Measurements from ENCODE around the gene OTOF. TPM values are rescaled to one million over a fixed set of nuclear protein-coding genes. Genes with fewer than 3 reads are reported as not detected.

The OTOF gene
- polyA plus RNA-seq, 1 of the 3 experiments (the other 2 are of a cell fraction), result not detected

DNA sequence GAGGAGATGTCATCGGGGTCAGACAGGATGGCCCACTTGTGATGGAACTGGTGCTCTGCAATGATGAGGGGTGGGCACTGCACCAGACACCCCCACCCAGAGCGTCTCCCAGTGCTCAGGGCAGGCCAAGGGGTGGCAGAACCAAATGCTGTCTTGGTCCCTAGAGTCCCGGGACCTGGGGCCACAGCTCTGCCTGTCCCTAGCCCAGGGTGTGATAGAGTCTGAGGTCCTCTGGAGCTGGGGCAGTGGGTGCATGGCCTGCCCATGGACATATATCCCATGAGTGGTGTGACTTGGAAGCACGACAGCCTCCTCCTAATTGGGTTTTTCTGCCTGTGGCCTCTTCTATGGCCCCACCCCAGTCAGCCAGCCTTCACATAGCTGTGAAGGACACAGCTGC, 6.7 kb upstream of the OTOF start:
- Histone ChIP-seq H3K9me3 (no peaks in the 10 kb centered on the region), H3K4me2 (no peak overlapping the region), H4K20me1 (ENCODE audit: insufficient read depth) (no peaks in the 10 kb centered on the region), H3F3A (replicated peaks; ENCODE audit: insufficient read depth) (no peaks in the 10 kb centered on the region), H3K4me3 (ENCODE audit: low read depth in 2 of 2, low read length in 1 of 2) (no peak overlapping the region), H2AFZ (ENCODE audit: low read depth) (no peak overlapping the region), H3K27ac (ENCODE audit: low read depth in 2 of 2, low read length in 1 of 2) (no peak overlapping the region), H3K36me3 (replicated peaks in 1 of 2; ENCODE audit: control insufficient read depth in 1 of 2, insufficient read depth in 2 of 2, low read length in 1 of 2) (no peaks in the 10 kb centered on the region), H3K4me1 (ENCODE audit: control insufficient read depth in 1 of 2, insufficient read depth in 2 of 2, low read depth in 1 of 2, low read length in 1 of 2) (no peaks in the 10 kb centered on the region), H3K79me2 (ENCODE audit: insufficient read depth) (no peaks in the 10 kb centered on the region), H3K9ac (no peak overlapping the region), H3K27me3 (ENCODE audit: insufficient read depth) (peaks cover 27% of the 10 kb centered on the region; the same call in 1 of the 2 replicates), H3K9me2 (no peaks in the 10 kb centered on the region)
- no peak for TF ChIP-seq SMC3 (IDR thresholded peaks at IDR 0.05; ENCODE audit: low read depth, low read length)
- TF ChIP-seq, protein P1, sequence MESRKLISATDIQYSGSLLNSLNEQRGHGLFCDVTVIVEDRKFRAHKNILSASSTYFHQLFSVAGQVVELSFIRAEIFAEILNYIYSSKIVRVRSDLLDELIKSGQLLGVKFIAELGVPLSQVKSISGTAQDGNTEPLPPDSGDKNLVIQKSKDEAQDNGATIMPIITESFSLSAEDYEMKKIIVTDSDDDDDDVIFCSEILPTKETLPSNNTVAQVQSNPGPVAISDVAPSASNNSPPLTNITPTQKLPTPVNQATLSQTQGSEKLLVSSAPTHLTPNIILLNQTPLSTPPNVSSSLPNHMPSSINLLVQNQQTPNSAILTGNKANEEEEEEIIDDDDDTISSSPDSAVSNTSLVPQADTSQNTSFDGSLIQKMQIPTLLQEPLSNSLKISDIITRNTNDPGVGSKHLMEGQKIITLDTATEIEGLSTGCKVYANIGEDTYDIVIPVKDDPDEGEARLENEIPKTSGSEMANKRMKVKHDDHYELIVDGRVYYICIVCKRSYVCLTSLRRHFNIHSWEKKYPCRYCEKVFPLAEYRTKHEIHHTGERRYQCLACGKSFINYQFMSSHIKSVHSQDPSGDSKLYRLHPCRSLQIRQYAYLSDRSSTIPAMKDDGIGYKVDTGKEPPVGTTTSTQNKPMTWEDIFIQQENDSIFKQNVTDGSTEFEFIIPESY (IDR thresholded peaks at IDR 0.05; ENCODE audit: borderline replicate concordance, low read depth), result no peak
- no peak for TF ChIP-seq YY1 (IDR thresholded peaks at IDR 0.05; ENCODE audit: low read depth)
- no peak for TF ChIP-seq CTCF (IDR thresholded peaks at IDR 0.05)
- no peak for TF ChIP-seq FOSL2 (IDR thresholded peaks at IDR 0.05; ENCODE audit: borderline replicate concordance, low read depth)
- TF ChIP-seq EZH2phosphoT487 (IDR thresholded peaks at IDR 0.05; ENCODE audit: borderline replicate concordance, low read depth), result no peak
- TF ChIP-seq TAF1 (IDR thresholded peaks at IDR 0.05; ENCODE audit: borderline replicate concordance, low read depth, low read length), result no peak
- TF ChIP-seq JUND (IDR thresholded peaks at IDR 0.05), result no peak
- no peak for TF ChIP-seq NRF1 (IDR thresholded peaks at IDR 0.05; ENCODE audit: low read depth, low read length)
- ChIA-PET CTCF (interaction anchor here (1.6 to 3.2 kb wide), 2 partner anchors 25 to 93 kb away, joined by 3 to 10 read pairs; no protein-coding TSS in a partner anchor), POLR2A (interaction anchor here (0.7 kb wide), 1 partner anchor 470 kb away, joined by 3 read pairs; no protein-coding TSS in a partner anchor)
- DNase-seq, result no peak
- 44% methylated on average over 1 of the region's 4 CpGs for WGBS (ENCODE audit: low lambda C conversion rate)

- POLR2A ChIA-PET, result interaction anchor here (0.7 to 0.9 kb wide), 2 partner anchors 36 to 469 kb away, joined by 3 read pairs; no protein-coding TSS in a partner anchor
- Histone ChIP-seq H3K9ac (no peak overlapping the region), H3K4me3 (ENCODE audit: low read depth in 2 of 2, low read length in 1 of 2) (no peak overlapping the region), H3F3A (replicated peaks; ENCODE audit: insufficient read depth) (no peaks in the 10 kb centered on the region), H3K27me3 (ENCODE audit: insufficient read depth) (peaks cover 27% of the 10 kb centered on the region; the same call in 1 of the 2 replicates), H3K36me3 (replicated peaks in 1 of 2; ENCODE audit: control insufficient read depth in 1 of 2, insufficient read depth in 2 of 2, low read length in 1 of 2) (no peaks in the 10 kb centered on the region), H4K20me1 (ENCODE audit: insufficient read depth) (no peaks in the 10 kb centered on the region), H3K9me2 (no peaks in the 10 kb centered on the region), H3K4me2 (no peak overlapping the region), H3K79me2 (ENCODE audit: insufficient read depth) (no peaks in the 10 kb centered on the region), H3K4me1 (ENCODE audit: control insufficient read depth in 1 of 2, insufficient read depth in 2 of 2, low read depth in 1 of 2, low read length in 1 of 2) (no peaks in the 10 kb centered on the region), H2AFZ (ENCODE audit: low read depth) (no peak overlapping the region), H3K27ac (ENCODE audit: low read depth in 2 of 2, low read length in 1 of 2) (no peak overlapping the region), H3K9me3 (no peaks in the 10 kb centered on the region)
- 73% methylated on average over 7 of the region's 13 CpGs for WGBS (ENCODE audit: low lambda C conversion rate)
- TF ChIP-seq GABPA (IDR thresholded peaks at IDR 0.05; ENCODE audit: low read depth), result no peak
- TF ChIP-seq SMC3 (IDR thresholded peaks at IDR 0.05; ENCODE audit: low read depth, low read length), result no peak
- TF ChIP-seq, protein P2, sequence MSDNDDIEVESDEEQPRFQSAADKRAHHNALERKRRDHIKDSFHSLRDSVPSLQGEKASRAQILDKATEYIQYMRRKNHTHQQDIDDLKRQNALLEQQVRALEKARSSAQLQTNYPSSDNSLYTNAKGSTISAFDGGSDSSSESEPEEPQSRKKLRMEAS (IDR thresholded peaks at IDR 0.05; ENCODE audit: low read depth), result no peak
- CTCF ChIA-PET, result interaction anchor here (1.6 to 3.2 kb wide), 2 partner anchors 26 to 94 kb away, joined by 3 to 10 read pairs; no protein-coding TSS in a partner anchor
- DNase-seq, result no peak
Observed at GRCh38 chr2:26483957-26484565, 6.1 kb upstream of the OTOF start.

Measured in SK-N-SH (cell line).